Measurements from ENCODE around the gene CDH22.

Gene CDH22

DNA sequence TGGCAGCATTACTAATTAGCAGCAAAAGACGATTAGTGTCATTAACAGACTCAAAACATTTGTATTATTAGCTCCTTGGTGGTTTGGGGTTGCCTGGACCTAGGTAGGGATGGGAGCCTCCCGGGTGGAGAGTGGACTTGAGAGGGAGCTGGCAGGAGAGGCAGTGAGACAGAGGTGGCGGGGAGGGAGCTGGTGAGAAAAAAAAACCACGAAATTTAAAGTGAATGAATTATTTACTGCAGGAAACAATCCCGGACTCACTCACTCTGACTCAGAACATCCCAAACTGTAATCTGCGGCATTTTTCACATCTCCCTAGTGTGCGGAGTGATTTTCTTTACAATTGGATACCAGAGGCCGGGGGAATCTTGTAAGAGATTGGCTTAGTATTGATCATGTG, 14.3 kb upstream of the CDH22 start:
- DNase-seq, result no peak

DNA sequence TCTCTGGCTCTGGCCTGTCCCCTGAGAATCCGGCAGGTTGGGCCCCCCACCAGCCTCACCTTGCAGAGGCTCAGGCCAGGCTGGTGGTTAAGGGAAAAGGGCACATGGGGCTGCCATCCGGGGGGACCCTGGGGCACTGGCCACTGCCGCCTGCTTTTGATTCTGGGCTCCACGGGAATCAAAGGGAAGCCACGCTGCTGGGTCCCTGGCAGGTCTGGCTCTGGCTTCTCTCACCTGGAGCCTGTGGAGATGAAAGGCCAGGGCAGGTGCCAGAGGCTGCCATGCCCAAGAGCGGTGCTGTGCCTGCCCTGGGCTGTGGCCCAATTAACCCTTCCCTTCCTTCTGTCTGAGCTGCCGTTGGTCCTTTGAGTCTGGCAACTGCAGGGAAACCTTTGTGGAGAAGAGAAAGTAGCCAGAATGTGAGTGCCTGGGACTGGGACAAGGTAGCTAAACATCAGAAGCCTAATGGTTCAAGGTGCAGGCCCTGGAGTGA, 9.4 kb upstream of the CDH22 start:
- DNase-seq, result no peak

DNA sequence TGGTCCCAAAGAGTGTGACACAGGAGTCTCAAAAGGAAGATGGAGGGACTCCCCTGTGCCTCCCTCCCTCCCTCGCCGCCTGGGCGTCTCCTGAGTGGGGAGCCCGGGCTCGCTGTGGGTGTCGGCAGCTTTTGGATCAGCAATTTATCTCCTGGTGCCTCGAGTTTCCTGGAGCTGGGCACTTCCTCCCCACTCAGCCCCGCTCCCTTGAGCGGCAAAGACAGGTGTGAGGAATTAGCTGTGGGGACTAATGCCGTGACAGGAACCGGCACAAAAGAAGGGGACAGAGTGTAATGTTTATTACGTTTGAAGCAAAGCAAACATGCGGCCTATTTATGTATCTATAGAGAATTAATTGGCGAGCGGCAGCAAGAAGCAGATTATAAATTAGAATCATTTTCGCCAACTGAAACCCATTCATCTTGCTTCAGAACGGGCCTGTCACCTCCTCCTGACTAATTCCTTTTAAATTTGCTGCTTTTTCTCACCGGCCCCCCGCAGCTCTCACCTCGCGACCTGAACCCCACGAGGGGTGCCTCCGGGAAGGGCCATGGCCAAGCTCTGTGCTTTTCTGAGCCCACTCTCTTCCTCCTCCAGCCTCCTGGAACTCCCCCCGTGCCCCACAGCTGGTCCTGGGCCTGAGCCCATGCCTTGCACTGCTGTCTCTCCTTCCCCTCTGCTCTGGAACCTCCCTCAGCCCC, 8.8 kb upstream of the CDH22 start:
- DNase-seq, result no peak

DNA sequence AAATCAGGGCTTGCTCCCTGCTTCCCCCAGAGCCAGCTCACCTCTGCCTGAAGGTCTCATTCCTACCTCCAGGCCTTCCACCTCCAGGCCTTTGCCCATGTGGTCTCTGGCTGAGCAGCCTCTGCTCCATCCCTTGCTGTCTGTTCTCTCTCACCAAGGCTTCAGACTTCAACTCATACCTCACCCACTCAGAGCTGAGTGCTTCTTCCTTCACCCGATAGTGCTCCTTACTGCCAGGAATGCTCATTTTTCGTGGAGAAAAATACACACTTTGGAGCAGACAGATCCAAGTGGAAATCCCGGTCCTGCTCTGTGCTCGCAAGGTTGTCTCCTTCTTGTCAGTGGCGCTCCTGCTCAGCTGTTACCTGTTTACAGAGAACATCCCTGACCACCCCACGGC, 7.0 kb upstream of the CDH22 start:
- DNase-seq, result no peak

DNA sequence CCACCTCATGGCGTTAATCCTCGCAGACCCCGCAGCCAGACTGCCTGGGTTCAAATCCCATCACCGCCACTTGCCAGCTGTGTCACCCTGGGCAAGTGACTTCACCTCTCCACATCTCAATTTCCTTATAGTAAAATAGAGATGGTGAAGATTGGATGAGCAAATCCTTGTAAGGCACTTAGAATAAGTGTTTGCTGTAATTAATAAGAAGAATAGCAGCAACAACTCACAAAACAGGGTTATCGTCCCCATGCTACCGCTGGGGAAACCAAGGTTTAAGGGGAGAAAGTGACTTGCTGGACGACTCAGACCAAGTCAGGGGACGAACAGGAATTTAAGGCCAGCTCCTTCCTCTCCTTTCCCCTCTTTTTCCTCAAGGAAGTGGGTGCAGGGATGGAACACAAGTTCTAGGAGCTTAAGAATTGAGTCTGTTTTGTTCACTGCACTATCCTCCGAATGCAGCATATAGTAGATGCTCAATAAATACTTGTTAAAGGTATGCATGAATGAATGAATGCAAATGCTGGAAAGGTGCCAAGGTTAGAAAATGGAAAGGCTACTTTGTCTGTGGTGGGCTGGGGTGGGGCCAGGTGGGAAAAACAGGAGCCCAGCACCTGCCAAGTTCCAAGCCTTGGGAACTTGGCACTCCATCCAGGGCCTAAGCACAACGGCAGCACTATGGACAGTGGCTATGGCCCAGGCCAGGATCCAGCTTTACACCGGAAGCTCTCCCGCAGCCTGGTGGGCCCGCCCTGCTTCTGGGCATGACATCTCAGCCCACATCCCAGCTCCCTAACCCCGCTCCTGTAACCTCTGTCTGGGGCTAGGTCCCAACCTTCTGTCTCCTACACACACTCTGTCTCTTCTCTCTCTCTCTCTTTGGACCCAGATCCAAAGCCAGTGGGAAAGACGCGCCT, 4.9 kb upstream of the CDH22 start:
- no peak for DNase-seq

DNA sequence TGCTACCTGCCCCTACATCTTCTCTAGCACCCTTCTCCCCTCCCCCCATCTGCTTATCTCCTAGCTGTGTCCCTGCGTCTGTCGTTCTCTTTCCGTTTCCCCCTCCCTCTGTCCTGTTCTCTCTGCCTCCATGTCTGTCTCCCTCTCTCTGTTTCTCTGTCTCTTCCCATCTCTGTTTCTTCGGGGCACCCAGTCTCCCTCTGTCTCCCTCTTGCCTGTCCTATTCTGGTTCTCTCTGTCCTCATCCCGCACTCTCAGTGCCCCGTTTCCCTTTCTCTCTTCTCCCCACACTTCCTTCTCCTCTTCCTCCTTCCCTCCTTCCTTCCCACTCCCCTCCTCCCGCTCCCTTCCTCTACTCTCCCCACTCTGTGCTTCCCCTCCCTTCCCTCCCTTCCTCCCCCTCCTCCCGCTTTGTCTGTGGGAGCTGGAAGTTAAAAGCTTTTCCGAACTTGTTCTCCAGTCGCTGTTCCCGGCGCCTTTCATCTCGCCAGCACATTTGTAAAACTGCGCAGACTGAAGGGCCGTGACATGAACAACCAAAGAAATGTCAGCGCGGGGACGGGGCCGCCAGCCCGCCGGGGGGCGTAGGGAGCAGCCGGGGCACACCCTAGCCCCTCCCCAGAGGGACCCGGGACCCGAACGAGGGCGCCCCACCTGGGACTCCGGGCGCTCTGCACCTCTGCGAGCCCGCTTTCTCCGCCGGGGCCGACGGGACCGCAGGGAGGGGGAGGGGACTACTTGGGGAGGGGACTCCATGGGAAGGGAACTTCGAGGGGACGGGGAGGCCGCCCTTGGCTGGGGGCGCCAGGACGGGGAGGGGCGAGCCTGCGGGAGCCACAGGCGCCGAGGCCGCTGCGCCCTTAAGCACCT, 4.0 kb upstream of the CDH22 start:
- DNase-seq, result no peak

DNA sequence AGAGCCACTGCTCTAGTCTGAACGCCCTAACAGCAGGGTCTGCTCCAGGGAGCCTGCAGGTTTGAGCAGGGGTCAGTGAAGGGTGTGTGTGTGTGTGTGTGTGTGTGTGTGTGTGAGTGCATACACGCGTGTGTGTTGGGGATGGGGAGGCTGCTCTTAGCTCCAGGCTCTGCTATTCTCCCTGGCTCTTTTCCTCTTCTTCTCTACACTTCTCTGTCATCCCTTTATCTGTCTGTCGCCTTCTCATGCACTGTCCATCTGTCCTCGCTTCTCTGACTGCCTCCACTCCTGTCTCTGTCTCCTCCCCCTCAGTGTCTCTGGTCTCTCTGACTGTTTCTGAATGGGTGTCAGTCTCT, 3.4 kb upstream of the CDH22 start:
- DNase-seq, result no peak

DNA sequence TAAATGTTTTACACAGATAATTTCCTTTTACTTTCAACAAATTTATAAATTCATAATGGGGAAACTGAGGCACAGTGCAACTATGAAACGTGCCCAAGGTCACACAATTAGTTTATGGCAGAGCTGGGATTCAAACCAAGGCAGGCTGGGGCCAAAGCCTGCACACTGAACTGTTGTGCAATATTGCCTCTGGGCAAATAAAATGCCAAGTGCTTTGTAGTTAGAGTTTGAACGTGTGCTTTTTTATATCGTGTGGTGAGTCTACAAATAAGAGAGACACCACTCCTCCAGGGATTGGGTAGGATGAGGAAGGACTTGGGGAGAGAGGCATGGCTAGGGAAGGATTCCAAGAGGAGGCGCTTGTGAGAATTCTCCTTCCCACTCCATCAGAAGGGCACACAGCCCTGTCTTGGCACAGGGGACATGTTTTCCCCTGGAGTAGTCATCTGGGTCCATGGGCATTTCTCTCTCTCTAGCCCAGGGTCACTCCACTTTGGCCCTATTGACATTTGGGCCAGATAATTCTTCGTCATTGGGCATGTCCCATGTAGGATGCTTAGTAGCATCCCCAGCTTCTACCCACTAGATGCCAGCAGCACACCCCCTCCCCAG, 2.8 kb upstream of the CDH22 start:
- DNase-seq, result no peak

DNA sequence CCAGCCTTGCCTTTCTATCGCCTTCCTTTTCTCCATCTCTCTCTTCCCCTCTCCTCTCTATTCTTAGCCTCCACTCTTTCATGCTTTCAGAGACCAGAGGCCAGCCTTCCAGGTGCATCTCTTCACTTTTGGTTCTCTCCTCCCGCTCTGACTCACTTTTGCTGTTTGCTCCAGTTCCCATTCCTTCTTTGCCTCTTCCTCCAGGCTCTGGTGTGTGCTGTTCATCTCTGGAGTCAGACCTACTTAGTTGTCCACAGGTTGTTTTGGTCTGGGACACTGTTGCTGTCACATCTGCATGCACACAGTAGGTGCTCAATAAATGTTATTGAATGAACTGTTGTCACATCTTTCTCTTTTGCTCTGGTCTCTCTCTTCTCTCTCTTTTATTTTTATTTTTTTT, 1.6 kb upstream of the CDH22 start:
- DNase-seq, result no peak

DNA sequence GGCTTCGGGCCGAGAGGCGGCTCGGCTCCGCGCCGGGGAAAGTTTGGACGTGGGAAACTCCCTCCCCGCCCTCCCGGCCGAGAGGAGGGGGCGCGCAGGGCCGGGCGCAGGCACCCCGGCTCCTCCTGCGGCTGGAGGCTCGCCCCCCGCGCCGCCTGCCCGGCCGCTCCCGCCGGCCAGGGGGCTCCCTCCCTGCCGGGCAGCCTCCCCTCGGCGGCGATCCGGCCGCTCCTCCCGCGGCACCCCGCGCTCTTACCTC, 370 bp downstream of the CDH22 start:
- no peak for DNase-seq

DNA sequence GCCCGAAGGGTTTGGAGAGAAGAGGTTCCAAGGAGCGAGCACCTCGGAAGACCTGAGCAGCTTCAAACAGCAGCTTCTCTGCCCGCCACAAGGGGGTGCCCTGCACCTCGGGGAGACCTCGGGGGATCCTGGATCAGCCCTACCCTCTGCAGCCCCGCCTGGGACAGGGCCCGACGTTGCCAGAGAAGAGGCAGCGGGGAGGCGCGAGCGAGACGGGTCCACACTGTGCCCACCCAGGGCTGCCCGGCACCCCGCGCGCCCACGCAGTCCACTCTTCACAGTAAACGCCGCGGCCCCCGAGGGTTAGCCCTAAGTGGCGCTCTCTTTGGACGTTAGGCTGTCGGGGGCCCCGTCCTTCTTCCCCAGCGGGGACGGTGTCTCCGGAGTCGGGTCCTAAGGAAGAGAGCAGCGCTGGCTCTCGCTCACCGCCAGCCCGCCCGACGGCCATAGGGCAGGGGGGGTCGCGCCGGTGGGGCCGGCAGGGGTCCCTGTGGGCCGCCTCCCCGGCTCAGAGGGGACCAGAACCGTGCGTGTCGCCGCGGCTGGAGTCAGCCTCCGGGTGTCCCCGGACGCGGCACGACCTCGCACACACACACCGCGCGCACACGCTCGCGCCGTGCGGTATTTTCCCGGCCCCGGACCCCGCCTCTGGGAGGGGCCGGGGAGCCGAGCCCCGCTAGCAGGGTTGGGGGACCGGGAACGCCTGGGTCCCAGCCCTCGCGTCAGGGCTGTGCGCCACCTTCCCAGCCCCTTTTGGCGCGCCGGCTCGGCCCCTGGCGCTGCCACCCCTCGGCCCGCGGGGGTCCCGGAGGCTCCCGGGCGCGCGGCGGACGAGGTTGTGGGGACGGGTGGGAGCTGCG, 929 bp downstream of the CDH22 start:
- DNase-seq, result peak; percentile 35

DNA sequence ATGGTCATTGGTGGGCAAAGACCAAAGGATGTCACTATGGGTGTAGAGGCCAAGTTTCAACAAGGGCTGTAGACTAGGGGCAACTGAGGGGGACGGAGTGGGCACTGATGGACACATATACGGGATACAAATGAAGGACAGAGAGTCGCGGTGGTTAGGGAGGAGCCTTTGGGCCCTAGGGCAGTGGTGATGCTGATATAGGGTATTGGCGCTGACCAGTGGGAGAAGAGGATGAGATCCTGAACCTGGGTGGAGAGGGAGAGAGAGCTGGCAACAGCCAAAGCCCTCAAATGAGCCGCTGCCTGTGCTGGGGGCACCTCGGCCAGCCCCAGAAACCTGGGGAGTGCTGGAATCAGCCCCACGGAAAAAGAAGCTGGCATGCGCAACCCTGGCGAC, 1.6 kb downstream of the CDH22 start:
- DNase-seq, result no peak

DNA sequence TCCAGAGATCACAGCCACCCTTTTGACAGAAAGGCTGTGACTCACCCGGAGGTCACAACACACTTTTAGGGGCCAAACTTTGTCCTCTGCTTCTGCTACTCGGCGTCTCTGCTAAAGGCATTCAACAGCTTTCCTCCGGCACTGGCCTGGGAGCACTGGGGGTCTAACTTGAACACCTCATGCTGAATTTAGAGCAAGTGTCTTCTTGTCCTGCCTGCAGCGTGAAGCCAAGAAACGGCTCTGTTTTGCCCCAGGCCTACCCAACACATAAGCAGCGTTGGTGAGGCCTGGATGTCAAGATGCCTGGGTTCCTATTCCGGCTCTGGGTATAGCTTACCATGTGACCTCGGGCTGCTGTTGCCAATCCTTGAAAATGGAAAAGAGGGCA, 2.3 kb downstream of the CDH22 start:
- no peak for DNase-seq

DNA sequence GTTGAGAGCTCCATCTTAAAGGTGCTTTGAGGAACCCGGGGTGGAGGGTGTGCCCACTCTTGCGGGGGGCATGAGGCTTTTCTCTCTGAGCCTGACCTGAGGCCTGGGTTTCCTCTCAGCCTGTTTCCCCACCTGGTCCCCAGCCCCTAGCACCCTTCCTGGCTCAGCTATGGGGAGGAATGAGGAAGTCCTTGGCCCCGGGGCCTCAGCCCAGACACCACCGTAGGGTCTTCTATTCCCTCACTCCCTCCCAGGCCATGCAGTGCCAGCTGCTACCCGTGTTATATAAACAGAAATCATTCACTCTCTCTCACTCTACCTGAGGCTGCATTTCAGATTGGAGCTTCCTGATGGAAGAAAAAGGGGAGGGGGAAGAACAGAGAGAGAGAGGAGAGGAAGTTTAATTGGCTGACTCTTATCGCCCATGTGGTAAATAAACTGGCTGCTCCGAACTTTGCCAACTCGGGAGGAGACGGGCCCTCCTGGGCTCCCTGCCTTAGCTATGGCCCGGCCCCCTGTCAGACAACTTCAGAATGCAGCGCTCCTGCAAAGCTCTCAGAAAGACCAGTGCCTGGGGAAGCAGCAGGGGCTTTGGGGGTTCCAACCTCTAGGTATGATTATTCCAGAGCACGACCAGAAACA, 2.8 kb downstream of the CDH22 start:
- DNase-seq, result no peak

DNA sequence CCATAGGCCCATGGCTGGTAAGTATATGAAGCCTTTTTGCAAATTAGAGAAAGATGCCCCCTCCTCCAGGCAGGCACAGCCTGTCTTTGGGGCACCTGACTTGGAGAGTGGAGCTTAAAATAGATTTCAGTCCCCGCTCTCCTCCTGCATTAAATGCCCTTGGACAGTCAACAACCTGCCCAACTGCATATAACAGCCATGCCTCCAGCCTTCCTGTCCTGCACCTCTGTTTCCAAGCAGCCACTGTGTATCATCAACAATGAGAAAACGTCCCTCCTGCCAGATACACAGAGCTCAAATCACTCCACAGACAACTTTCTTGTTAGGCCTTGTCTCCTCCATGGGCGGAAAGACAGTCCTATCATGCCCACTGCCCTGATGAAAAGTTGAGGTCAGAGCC, 3.4 kb downstream of the CDH22 start:
- no peak for DNase-seq

DNA sequence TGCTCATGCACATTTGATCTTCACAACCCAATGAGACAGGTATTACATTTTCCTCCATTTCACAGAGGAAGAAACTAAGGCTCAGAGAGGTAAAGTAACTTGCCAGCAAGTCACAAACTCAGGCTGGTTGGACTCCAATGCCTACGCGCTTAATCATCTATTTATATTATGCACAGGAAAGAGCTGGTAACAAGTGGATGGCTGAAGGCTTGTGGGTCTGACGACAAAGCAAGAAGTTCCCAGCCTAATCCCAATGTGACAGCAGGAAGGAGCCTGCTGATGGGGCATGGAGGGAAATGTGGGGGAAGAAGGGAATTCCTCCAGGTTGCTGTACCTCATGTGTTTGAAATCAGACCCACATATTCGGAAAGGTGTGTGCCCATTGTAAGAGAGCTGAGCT, 3.9 kb downstream of the CDH22 start:
- no peak for DNase-seq

DNA sequence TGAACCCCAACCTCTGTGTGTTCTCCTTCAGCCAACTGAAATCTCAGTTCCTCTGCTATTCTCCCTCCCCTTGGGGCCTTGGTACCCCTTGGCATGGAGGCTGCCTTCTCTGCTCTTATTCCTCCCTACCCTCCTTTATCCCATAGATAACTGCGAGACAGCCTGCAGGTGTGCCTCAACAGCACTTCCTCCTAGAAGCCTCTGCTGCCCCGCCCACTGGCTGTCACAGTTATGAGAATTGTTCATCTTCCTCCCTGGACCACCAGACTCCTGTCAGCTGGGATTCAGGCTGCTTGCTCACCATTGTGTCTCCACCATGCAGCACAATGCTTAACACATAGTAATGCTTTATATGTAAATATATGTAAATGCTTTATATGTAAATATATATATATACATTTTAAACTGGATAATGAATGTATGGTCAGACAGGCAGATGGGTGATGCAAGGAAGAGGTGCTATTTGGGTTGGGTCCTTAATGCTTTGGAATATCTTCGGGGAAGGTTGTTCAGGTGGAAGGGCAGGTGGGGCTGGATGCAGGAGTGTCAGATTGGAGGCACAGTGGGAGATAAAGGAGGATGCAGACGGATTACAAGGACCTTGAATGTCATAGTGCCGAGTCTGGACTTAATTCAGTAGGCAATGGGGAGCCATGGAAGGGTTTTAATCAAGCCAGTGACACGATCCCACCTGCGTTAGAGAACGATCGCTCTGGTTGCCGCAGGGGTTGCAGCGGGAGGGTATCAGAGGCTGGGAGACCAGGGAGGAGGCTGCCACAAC, 4.9 kb downstream of the CDH22 start:
- DNase-seq, result no peak

DNA sequence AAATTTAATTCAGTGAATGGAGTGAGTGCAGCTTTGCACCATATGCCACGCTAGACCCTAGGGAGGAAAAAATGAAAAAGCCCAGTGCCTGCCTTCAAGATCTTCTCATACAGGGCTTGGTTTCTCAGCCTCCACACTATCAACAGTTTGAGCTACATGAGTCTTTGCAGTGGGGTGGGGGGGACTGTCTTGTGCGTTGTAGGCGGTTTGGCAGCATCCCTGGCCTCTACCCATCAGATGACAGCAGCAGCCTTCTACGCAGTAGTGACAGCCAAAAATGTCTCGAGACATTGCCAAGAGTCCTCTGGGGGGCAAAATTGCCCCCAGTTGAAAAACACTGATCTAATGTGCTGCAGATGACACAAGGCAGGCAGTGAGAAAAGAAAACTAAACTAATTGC, 6.2 kb downstream of the CDH22 start:
- no peak for DNase-seq

DNA sequence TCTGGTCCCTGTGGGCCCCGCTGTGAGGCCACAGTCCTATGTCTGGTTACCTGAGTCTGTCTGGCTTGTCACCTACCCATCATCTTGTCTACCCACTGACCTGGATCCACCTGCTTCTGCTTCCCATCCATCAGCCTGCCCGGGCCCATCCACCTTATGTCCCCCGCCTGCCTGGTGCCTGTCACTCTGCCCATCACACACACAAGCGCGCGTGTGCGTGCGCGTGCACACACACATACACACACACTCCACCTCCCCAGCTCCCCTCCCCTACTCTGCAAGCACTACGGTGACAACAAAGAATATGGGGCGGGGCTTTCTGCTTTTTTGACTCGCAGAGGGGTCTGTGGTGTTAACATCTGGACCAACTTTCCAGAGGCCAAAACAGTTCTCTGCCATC, 8.0 kb downstream of the CDH22 start:
- DNase-seq, result no peak

DNA sequence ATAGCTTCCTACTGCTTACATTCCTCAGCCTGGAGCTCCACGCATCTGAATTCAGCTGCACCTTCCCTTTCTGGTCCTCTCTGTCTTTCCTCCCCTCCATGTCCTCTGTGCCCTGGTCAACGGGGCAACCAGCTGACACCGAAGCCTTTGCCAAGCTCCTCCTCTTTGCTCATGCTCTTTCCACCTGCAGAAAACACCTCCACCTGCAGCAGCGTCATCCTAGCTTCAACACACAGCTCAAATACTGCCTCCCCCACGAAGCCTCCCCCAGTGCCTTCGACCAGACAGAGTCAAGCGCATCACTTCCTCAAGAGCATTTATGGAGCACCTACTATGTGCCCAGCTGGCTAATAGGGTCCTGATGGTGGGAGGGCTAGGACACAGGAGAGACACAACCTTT, 9.2 kb downstream of the CDH22 start:
- no peak for DNase-seq

DNA sequence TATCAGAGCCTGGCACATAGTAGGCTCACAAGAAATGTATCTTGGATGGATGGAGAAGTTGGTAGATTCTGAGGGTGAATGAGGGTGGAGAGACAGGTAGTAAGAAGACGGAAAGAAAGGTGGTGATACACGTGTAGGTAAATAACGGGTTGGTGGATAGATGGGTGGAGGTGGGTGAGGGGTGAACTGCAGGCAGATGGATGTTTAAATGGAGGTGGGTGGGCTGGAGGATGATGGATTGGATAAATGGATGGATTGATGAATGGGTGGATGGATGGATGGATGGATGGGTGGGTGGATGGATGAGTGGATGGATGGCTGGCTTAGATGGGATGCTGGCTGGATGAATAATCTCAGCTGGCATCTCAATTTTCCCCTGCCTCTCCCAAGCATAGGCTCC, 9.9 kb downstream of the CDH22 start:
- DNase-seq, result no peak
